Gastrocnemius medialis (tissue), 4 donors: ENCODE results near the gene SMTNL2. TPM values are rescaled to one million over a fixed set of nuclear protein-coding genes. Genes with fewer than 3 reads are reported as not detected.
"Not testable (repeated sequence)": the region's sequence is repeated elsewhere in the genome, so short reads cannot be mapped to it uniquely, and the experiment has no call there.

Experiments
- ATAC-seq, 2 donors: fragments of 150-250 bp; one replicate each; pipeline ENCODE4 v1.9.1; 2016
- DNase-seq, 2 donors: peaks; one replicate each; pipeline ENCODE4 v3.0.0-alpha.2; 2019
- H3K27ac ChIP-seq, 4 donors: fragments of 200-600 bp; sonication (generic); 1 replicate in 1 of 4; 2 replicates in 3 of 4; pipeline ENCODE4 v1.5.1; 2016 to 2018; ENCODE audit warnings: mild to moderate bottlenecking in 2 of 4, moderate library complexity in 1 of 4
- H3K27me3 ChIP-seq, 3 donors: fragments of 200-600 bp; sonication (generic) in 2 of 3; 1 replicate in 1 of 3; 2 replicates in 2 of 3; pipeline versions ENCODE4 v1.5.1 to v1.6.0; 2016 to 2019; ENCODE audit warnings: mild to moderate bottlenecking in 1 of 3, moderate library complexity in 1 of 3
- H3K36me3 ChIP-seq, 2 donors: fragments of 200-600 bp; sonication (generic) in 1 of 2; one replicate each; pipeline ENCODE4 v1.5.1; 2017 to 2018
- H3K4me1 ChIP-seq, 2 donors: fragments of 200-600 bp; sonication (generic) in 1 of 2; one replicate each; pipeline ENCODE4 v1.5.1; 2016 to 2017; ENCODE audit warnings: mild to moderate bottlenecking in 2 of 2
- H3K4me3 ChIP-seq, 4 donors: fragments of 200-600 bp; sonication (generic) in 3 of 4; 1 replicate in 1 of 4; 2 replicates in 3 of 4; pipeline ENCODE4 v1.5.1; 2016 to 2019; ENCODE audit warnings: mild to moderate bottlenecking in 2 of 4
- H3K9me3 ChIP-seq, 3 donors: fragments of 200-600 bp; sonication (generic) in 2 of 3; 1 replicate in 1 of 3; 2 replicates in 2 of 3; pipeline ENCODE4 v1.5.1; 2016 to 2019
- POLR2A ChIP-seq, 2 donors: fragments of 450-650 bp; IDR thresholded peaks; one replicate each; pipeline ENCODE4 v1.6.1; 2017; ENCODE audit warnings: antibody characterized with exemption in 2 of 2, mild to moderate bottlenecking in 2 of 2, moderate library complexity in 2 of 2
- in situ Hi-C, 4 donors: fragments of 200-750 bp; cut with MboI; loops; one replicate each; pipeline versions ENCODE4 v1.15.0 to v1.8.0; 2017; ENCODE audit warnings: low sequenced_read_pairs in 4 of 4
- intact Hi-C: fragments of 100-400 bp; cut with DNase I; formaldehyde crosslinking; loops from one replicate; pipeline ENCODE4 v1.15.1; 2023; ENCODE audit warnings: low total_unique reads
- total RNA-seq, 4 donors: library from RNA; depleted of rRNA; stranded (reverse); fragments of >200 nt; gene quantifications; one replicate each; pipeline versions ENCODE4 v1.1.0 to v1.2.3, GENCODE V29; 2016
- TF ChIP-seq, protein P1 (sequence below), 5 experiments: fragments of 450-650 bp in 3 of 5; fragments of 200-600 bp in 2 of 5; sonication (generic) in 2 of 5; IDR thresholded peaks in 4 of 5; conservative IDR thresholded peaks in 1 of 5; 1 replicate in 4 of 5; 2 replicates in 1 of 5; pipeline ENCODE4 v1.5.1; 2016 to 2019; ENCODE audit warnings: antibody characterized with exemption in 5 of 5, mild to moderate bottlenecking in 3 of 5, moderate library complexity in 3 of 5

Gene SMTNL2
- total RNA-seq, 4 donors from 2014 or later, result 110 to 588 (median 420) TPM

DNA sequence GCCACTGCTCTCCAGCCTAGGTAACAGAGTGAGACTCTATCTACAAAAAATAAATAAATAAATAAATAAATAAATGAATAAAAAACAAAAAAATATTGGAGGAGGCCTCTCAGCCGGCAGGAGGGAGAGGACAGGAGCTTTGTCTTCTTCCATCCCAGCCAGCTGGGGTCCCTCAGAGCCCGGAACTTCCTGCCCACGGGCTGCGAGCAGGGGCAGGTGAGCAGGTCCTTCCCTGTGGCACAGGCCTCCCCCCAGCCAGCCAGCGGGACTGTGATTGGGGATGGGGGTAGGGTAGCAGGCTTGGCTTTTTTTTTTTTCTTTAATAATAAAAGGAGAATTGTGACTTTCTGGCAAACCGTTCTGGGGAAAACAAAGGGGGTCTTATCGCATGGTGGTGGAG lies 10.1 kb downstream of the SMTNL2 start:
- ATAC-seq, result no peak
- in situ Hi-C loops, result no loop called here
- Histone ChIP-seq H3K4me3 (no peak overlapping the region), H3K4me1 (peaks cover 73 to 79% of the 10 kb centered on the region in 2 donors), H3K27ac (peak overlapping the region; percentile 90 to 100 (median 98)), H3K9me3 (no peaks in the 10 kb centered on the region), H3K27me3 (no peaks in the 10 kb centered on the region), H3K36me3 (peaks cover 0 to 49% of the 10 kb centered on the region in 2 donors)
- intact Hi-C loops, result no loop called here
- DNase-seq, result no peak
- TF ChIP-seq, protein P1, sequence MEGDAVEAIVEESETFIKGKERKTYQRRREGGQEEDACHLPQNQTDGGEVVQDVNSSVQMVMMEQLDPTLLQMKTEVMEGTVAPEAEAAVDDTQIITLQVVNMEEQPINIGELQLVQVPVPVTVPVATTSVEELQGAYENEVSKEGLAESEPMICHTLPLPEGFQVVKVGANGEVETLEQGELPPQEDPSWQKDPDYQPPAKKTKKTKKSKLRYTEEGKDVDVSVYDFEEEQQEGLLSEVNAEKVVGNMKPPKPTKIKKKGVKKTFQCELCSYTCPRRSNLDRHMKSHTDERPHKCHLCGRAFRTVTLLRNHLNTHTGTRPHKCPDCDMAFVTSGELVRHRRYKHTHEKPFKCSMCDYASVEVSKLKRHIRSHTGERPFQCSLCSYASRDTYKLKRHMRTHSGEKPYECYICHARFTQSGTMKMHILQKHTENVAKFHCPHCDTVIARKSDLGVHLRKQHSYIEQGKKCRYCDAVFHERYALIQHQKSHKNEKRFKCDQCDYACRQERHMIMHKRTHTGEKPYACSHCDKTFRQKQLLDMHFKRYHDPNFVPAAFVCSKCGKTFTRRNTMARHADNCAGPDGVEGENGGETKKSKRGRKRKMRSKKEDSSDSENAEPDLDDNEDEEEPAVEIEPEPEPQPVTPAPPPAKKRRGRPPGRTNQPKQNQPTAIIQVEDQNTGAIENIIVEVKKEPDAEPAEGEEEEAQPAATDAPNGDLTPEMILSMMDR (IDR thresholded peaks at IDR 0.05 in 4 of 5, conservative IDR thresholded peaks at IDR 0.05 in 1 of 5), result no peak
- TF ChIP-seq POLR2A (IDR thresholded peaks at IDR 0.05), result no peak

DNA sequence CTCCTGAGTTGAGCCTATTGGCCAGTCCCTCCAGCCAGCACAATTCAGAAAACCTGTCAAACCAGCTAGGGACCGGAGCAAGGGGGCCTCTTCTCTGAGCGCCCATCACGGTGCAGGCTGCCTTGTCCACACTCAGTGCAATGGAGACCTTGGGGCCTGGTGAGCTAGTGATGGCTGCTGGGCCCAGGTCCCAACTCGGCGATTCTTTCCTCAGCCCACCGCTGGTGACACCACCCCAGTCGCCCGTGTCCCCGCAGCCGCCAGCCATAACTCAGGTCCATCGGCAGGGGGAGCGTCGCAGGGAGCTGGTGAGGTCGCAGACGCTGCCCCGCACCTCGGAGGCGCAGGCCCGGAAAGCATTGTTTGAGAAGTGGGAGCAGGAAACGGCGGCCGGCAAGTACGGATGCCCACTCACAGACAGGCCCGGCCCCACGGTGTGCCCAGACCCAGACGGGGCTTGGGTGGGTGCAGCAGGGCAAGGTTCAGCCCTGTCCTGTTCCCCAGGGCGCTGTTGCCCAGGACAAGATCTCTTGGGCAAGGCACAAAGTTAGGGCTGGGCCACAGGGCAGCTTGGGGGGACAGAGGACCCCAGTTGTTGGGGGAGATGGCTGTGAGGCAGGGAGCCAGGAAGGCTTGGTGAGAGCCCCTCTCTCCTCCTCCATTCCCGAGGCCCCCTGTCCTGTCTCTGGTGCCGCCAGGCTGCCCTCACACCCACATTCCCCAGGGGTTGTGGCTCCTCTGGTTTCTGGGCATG lies 10.8 kb downstream of the SMTNL2 start:
- peaks cover 78 to 84% of the 10 kb centered on the region in 2 donors for H3K4me1 ChIP-seq
- H3K9me3 ChIP-seq, result no peaks in the 10 kb centered on the region
- DNase-seq (no peak), ATAC-seq (no peak)
- H3K27ac ChIP-seq, result peak overlapping the region; percentile 90 to 100 (median 98)
- H3K4me3 ChIP-seq, result no peak overlapping the region
- intact Hi-C loops (no loop called here), in situ Hi-C loops (no loop called here)
- peaks cover 0 to 49% of the 10 kb centered on the region in 2 donors for H3K36me3 ChIP-seq
- TF ChIP-seq, protein P1 (IDR thresholded peaks at IDR 0.05 in 4 of 5, conservative IDR thresholded peaks at IDR 0.05 in 1 of 5), result peak in 4 of 5 experiments; percentile 34 to 56 (median 44)
- TF ChIP-seq POLR2A (IDR thresholded peaks at IDR 0.05), result no peak
- no peaks in the 10 kb centered on the region for H3K27me3 ChIP-seq

DNA sequence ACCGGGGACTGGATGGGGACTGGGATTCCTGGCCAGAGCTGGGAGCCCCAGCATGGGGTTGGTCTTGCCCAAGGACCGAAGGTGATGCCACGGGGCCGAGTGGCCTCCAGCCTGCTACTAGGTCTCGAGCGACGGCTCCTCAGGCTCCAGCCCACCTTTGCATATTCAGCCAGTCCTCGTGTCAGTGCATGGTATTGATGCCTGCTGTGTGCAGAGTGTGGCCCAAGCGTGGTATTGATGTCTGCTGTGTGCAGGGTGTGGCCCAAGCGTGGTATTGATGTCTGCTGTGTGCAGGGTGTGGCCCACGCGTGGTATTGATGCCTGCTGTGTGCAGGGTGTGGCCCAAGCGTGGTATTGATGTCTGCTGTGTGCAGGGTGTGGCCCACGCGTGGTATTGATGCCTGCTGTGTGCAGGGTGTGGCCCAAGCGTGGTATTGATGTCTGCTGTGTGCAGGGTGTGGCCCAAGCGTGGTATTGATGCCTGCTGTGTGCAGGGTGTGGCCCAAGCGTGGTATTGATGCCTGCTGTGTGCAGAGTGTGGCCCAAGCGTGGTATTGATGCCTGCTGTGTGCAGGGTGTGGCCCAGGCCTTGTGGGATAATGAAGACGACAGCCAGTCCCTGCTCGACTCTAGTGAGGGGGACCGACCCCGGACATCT lies 11.5 kb downstream of the SMTNL2 start:
- H3K4me1 ChIP-seq, result peaks cover 76 to 82% of the 10 kb centered on the region in 2 donors
- intact Hi-C loops, H3K4me3 ChIP-seq, in situ Hi-C loops, H3K9me3 ChIP-seq, H3K27me3 ChIP-seq, ATAC-seq, DNase-seq: not testable (repeated sequence)
- H3K36me3 ChIP-seq, result peaks cover 0 to 49% of the 10 kb centered on the region in 2 donors
- H3K27ac ChIP-seq, result peak overlapping the region; percentile 90 to 100 (median 98)

DNA sequence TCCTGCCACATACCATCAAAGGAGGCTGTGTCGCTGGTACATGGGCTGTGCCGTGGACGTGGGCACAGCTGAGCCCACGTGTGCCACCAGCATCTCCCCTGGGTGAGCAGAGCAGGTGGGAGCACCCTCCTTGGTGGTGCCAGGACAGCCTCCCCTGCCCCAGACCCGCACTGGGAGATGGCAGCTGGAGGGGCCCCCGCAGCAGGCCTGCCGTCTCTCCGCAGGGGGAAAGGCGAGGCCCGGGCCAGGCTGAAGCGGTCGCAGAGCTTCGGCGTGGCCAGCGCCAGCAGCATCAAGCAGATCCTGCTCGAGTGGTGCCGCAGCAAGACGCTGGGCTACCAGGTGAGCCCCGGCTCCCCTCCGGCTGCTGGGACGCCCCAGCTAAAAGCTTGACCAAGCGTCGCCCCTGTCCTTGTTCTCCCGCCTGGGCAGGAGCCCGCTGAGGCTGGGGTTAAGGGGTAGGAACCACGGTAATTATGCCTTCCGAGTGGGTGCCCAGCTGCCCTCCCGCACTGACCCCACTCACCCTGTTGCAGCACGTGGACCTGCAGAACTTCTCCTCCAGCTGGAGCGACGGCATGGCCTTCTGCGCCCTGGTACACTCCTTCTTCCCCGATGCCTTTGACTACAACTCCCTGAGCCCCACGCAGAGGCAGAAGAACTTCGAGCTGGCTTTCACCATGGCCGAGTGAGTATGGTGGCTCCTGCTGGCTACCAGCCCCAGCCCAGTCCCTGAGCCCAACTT lies 12.5 kb downstream of the SMTNL2 start:
- no peaks in the 10 kb centered on the region for H3K9me3 ChIP-seq
- H3K4me3 ChIP-seq, result no peak overlapping the region
- in situ Hi-C loops, result no loop called here
- ATAC-seq (no peak), DNase-seq (no peak)
- H3K27me3 ChIP-seq, result no peaks in the 10 kb centered on the region
- H3K4me1 ChIP-seq, result peaks cover 76 to 82% of the 10 kb centered on the region in 2 donors
- peak overlapping the region; percentile 86 to 100 (median 94) for H3K27ac ChIP-seq
- H3K36me3 ChIP-seq, result peaks cover 0 to 49% of the 10 kb centered on the region in 2 donors
- intact Hi-C loops, result no loop called here
- TF ChIP-seq, protein P1 (IDR thresholded peaks at IDR 0.05 in 4 of 5, conservative IDR thresholded peaks at IDR 0.05 in 1 of 5), result no peak
- no peak for TF ChIP-seq POLR2A (IDR thresholded peaks at IDR 0.05)

DNA sequence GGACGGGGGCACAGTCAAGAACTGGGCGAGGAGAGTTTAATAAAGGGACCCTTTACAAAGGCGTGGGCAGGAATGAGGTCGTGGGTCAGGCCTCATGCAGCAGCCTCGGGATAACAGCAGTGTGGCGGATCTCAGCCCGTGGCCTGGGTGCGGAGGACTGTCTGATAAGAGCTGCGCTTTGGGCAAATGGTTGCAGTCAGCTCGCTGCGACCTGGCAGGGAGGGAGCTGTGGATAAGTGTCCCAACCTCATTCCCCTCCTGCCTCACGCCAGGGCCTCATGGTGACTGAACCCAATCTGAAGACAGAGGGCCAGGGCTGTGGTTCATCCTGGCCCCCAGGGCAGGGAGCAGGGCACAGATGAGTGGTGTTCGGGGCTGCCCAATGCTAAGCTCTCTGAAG lies 13.6 kb downstream of the SMTNL2 start:
- Histone ChIP-seq H3K4me1 (peaks cover 76 to 82% of the 10 kb centered on the region in 2 donors), H3K27ac (peak overlapping the region; percentile 86 to 100 (median 94)), H3K4me3 (no peak overlapping the region), H3K27me3 (no peaks in the 10 kb centered on the region), H3K9me3 (no peaks in the 10 kb centered on the region), H3K36me3 (peaks cover 0 to 40% of the 10 kb centered on the region in 2 donors)
- TF ChIP-seq, protein P1 (IDR thresholded peaks at IDR 0.05 in 4 of 5, conservative IDR thresholded peaks at IDR 0.05 in 1 of 5), result no peak
- no peak for TF ChIP-seq POLR2A (IDR thresholded peaks at IDR 0.05)
- in situ Hi-C loops (no loop called here), intact Hi-C loops (no loop called here)
- DNase-seq, result peak in 1 of 2 donors; percentile 74
- no peak for ATAC-seq
